CD4-positive, alpha-beta T cell (primary cell): ENCODE data around the gene ISG20. TPM values are rescaled to one million over a fixed set of nuclear protein-coding genes. Genes with fewer than 3 reads are reported as not detected.
A peak's percentile ranks its signal among the peaks of the same experiment; 100 is the strongest.

Experiments
- ATAC-seq: fragments of 200-7000 bp; cut with Tn5 transposase; one replicate; pipeline ENCODE4 v1.10.0; 2022; ENCODE audit warnings: mild to moderate bottlenecking; ENCODE audit not compliant: poor library complexity
- CTCF ChIA-PET: fragments of 350-600 bp; sonication (Branson Sonifier 250); formaldehyde crosslinking; loops from one replicate; lab custom pipeline; 2021; ENCODE audit warnings: antibody characterized with exemption, inconsistent platforms; lab: Charles Lee
- POLR2A ChIA-PET: fragments of 350-600 bp; sonication (Branson Sonifier 250); formaldehyde crosslinking; loops from one replicate; lab custom pipeline; 2021; ENCODE audit warnings: antibody characterized with exemption, inconsistent platforms; lab: Charles Lee
- DNase-seq, 14 experiments: peaks; one replicate each; pipeline ENCODE4 v3.0.0-alpha.2; 2013 to 2020; ENCODE audit warnings: mixed read lengths in 2 of 14
- H3K27ac ChIP-seq, 2 donors: one replicate each; pipeline versions ENCODE4 v1.5.1 to v1.7.0; 2013; ENCODE audit warnings: low read length in 2 of 2, low read depth in 1 of 2, mild to moderate bottlenecking in 1 of 2
- H3K27me3 ChIP-seq, 2 experiments: 1 replicate in 1 of 2; 2 replicates in 1 of 2; pipeline versions ENCODE4 v1.6.1 to v1.7.0; 2013; ENCODE audit warnings: low read length in 2 of 2, control low read depth in 1 of 2, mild to moderate bottlenecking in 1 of 2, moderate library complexity in 1 of 2; ENCODE audit not compliant: insufficient read depth in 2 of 2, control insufficient read depth in 1 of 2
- H3K36me3 ChIP-seq: one replicate; pipeline ENCODE4 v1.6.1; 2013; ENCODE audit warnings: low read length, control low read depth; ENCODE audit not compliant: insufficient read depth
- H3K4me1 ChIP-seq: one replicate; pipeline ENCODE4 v1.6.1; 2013; ENCODE audit warnings: low read length, control low read depth; ENCODE audit not compliant: insufficient read depth
- H3K4me3 ChIP-seq: one replicate; pipeline ENCODE4 v1.5.1; 2013; ENCODE audit warnings: mild to moderate bottlenecking, low read length, moderate library complexity
- H3K9me3 ChIP-seq, 2 experiments: 1 replicate in 1 of 2; 2 replicates in 1 of 2; pipeline versions ENCODE4 v1.6.1 to v1.7.0; 2013; ENCODE audit warnings: low read length in 2 of 2, mild to moderate bottlenecking in 2 of 2, control low read depth in 1 of 2, moderate library complexity in 1 of 2; ENCODE audit not compliant: control insufficient read depth in 1 of 2, insufficient read depth in 1 of 2
- H3K27ac Mint-ChIP-seq: one replicate; pipeline ENCODE4 v1.8.0; 2020; ENCODE audit warnings: mixed read lengths
- H3K27me3 Mint-ChIP-seq: one replicate; pipeline ENCODE4 v1.8.0; 2021; ENCODE audit warnings: mixed read lengths
- H3K36me3 Mint-ChIP-seq: one replicate; pipeline ENCODE4 v1.8.0; 2021; ENCODE audit warnings: low read depth, mixed read lengths
- H3K4me1 Mint-ChIP-seq: one replicate; pipeline ENCODE4 v1.8.0; 2021; ENCODE audit warnings: low read depth, mixed read lengths
- H3K4me3 Mint-ChIP-seq: one replicate; pipeline ENCODE4 v1.8.0; 2020; ENCODE audit warnings: mild to moderate bottlenecking, mixed read lengths
- H3K9me3 Mint-ChIP-seq: one replicate; pipeline ENCODE4 v1.8.0; 2020; ENCODE audit warnings: mixed read lengths
- intact Hi-C, 2 experiments: fragments of 100-400 bp; cut with DNase I in 1 of 2; cut with micrococcal nuclease in 1 of 2; formaldehyde crosslinking; loops; one replicate each; pipeline versions ENCODE4 v1.15.1 to v1.9.0; 2023 to 2025; cut with DNase I, micrococcal nuclease
- total RNA-seq, 174 experiments: library from RNA in 2 of 174; stranded (reverse) in 2 of 174; gene quantifications; one replicate each; pipeline ENCODE4 v1.2.3 and lab custom pipeline; 2021 to 2026
- TF ChIP-seq, protein P1 (sequence below): fragments of 200-600 bp; IDR thresholded peaks from one replicate; pipeline ENCODE4 v1.8.0; 2022; ENCODE audit warnings: antibody characterized with exemption, mild to moderate bottlenecking

The ISG20 gene
- total RNA-seq, 2 experiments from 2014 or later: 152 to 157 TPM

DNA sequence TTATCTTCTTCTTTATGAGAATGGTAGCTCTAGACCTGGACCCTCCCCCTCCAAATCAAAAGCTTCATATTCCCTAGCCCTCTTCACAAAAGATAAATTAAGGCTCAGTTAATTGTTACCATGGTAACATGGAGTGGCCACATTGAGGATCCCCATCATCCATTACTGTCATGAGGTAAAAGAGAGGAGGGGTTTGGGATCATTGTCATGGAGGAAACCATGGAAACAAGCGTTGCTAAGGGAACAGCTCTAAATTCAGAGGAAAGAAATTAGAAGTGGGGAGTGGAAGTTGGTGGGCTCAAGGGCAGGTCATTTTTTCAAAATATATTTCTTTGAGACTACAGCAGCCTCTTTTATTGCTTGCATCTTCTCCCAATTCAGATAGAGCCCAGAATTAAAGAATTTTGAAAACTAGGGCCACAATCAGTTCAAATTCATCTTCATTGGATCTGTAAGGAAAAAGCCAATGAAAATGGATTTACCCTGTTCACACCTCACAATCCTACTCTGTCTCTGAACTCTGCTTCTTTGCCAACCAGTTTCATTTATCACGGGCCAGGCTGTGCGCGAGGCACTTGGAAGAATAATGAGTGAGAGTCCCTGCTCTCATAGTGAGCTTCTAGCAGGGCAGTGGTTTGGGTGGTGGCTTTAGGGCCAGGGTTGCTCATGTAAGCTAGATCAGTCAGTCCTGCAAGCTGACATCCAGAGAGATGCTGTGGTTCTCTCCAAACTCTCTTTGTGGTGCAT lies 29.3 kb upstream of the ISG20 start:
- H3K27me3 ChIP-seq: peaks cover 60 to 70% of the 10 kb centered on the region in 2 experiments
- ATAC-seq: no peak
- CTCF ChIA-PET: interaction anchor here (2.4 kb wide), 1 partner anchor 29 kb away, joined by 9 read pairs; the partner anchor contains the start of gene ISG20

DNA sequence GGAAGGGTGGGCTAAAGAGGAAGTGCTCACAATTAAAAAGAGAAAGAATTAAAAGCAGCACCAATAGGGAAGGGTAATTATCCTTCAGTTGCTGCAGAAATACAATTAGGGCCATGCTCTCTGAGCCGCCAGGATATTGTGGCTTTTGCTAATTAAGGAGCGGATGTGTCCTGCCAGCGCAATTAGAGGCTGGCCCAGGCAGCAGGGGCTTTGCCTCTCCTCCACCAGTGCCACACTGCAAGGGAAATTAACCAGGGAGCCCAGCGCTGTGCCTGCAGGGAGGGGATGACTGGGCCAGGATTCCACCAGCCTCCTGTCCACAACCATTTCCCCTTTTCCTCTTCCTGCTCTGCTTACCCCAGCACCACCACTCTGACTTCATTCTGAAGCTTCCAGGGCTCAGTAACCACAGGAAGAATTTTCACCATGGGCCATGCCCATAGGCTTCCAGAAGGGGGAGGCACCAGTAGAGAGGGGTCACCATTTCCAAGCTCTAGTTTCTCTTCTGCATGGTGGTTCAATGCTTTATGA lies 28.1 kb upstream of the ISG20 start:
- ATAC-seq (no peak), DNase-seq (peak in 1 of 14 experiments; percentile 38)
- ChIA-PET POLR2A (no interaction called here), CTCF (interaction anchor here (0.7 to 2.4 kb wide), 2 partner anchors 28 to 103 kb away, joined by 3 to 9 read pairs; partner anchors contain the start of gene ISG20)
- TF ChIP-seq, protein P1, sequence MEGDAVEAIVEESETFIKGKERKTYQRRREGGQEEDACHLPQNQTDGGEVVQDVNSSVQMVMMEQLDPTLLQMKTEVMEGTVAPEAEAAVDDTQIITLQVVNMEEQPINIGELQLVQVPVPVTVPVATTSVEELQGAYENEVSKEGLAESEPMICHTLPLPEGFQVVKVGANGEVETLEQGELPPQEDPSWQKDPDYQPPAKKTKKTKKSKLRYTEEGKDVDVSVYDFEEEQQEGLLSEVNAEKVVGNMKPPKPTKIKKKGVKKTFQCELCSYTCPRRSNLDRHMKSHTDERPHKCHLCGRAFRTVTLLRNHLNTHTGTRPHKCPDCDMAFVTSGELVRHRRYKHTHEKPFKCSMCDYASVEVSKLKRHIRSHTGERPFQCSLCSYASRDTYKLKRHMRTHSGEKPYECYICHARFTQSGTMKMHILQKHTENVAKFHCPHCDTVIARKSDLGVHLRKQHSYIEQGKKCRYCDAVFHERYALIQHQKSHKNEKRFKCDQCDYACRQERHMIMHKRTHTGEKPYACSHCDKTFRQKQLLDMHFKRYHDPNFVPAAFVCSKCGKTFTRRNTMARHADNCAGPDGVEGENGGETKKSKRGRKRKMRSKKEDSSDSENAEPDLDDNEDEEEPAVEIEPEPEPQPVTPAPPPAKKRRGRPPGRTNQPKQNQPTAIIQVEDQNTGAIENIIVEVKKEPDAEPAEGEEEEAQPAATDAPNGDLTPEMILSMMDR: no peak
- no peaks in the 10 kb centered on the region for H3K36me3 Mint-ChIP-seq
- H3K4me3 ChIP-seq: no peak overlapping the region
- intact Hi-C loops: no loop called here
- no peak overlapping the region for H3K27ac ChIP-seq
- peaks cover 8% of the 10 kb centered on the region for H3K4me1 ChIP-seq
- peaks cover 7% of the 10 kb centered on the region for H3K4me1 Mint-ChIP-seq
- H3K9me3 Mint-ChIP-seq: no peaks in the 10 kb centered on the region
- no peaks in the 10 kb centered on the region for H3K36me3 ChIP-seq
- peaks cover 47 to 57% of the 10 kb centered on the region in 2 experiments for H3K27me3 ChIP-seq
- no peak overlapping the region for H3K4me3 Mint-ChIP-seq
- peaks cover 84% of the 10 kb centered on the region for H3K27me3 Mint-ChIP-seq
- no peak overlapping the region for H3K27ac Mint-ChIP-seq
- H3K9me3 ChIP-seq: peaks cover 0 to 7% of the 10 kb centered on the region in 2 experiments

More for the DNA sequence above, 29.3 kb upstream of the ISG20 start:
- Histone ChIP-seq H3K4me3 (no peak overlapping the region), H3K36me3 (no peaks in the 10 kb centered on the region), H3K9me3 (peaks cover 0 to 19% of the 10 kb centered on the region in 2 experiments), H3K27ac (no peak overlapping the region), H3K4me1 (peaks cover 20% of the 10 kb centered on the region)
- intact Hi-C loops: no loop called here
- H3K27me3 Mint-ChIP-seq: peaks cover 96% of the 10 kb centered on the region
- H3K36me3 Mint-ChIP-seq: no peaks in the 10 kb centered on the region
- no peak overlapping the region for H3K4me3 Mint-ChIP-seq
- DNase-seq: no peak
- TF ChIP-seq, protein P1: no peak
- no peak overlapping the region for H3K27ac Mint-ChIP-seq
- POLR2A ChIA-PET: interaction anchor here (1.8 kb wide), 1 partner anchor 12 kb away, joined by 4 read pairs; the partner anchor contains the start of gene AEN
- H3K4me1 Mint-ChIP-seq: peaks cover 14% of the 10 kb centered on the region
- no peaks in the 10 kb centered on the region for H3K9me3 Mint-ChIP-seq

DNA sequence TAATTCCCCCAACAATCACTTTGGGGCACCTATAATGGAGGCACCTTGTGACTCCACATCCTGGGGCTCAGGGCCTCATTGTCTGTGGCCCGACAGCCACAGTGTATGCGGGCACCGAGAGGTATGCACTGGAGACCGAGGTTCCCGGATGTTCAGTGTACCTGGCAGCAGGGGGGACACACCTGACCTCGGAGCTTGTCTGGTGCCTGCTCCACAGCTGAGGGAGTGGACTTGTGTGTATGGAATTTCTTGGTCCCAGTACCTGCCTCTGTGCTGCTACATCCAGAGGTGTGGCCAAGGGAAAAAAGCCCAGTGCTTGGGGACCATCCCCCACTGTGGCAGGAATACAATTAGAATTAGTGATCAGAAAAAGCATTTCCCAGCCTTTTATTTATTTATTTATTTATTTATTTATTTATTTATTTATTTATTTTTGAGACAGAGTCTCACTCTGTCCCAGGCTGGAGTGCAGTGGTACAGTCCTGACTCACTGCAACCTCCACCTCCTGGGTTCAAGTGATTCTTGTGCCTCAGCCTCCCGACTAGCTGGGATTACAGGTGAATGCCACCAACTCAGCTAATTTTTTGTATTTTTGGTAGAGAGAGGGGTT lies 26.5 kb upstream of the ISG20 start:
- H3K27me3 Mint-ChIP-seq: peaks cover 69% of the 10 kb centered on the region

More for the DNA sequence above, 26.5 kb upstream of the ISG20 start:
- peaks cover under 1% of the 10 kb centered on the region for H3K4me1 Mint-ChIP-seq
- ChIA-PET CTCF (no interaction called here), POLR2A (no interaction called here)
- H3K9me3 Mint-ChIP-seq: no peaks in the 10 kb centered on the region
- Histone ChIP-seq H3K4me3 (no peak overlapping the region), H3K27me3 (peaks cover 34 to 42% of the 10 kb centered on the region in 2 experiments), H3K9me3 (no peaks in the 10 kb centered on the region), H3K36me3 (no peaks in the 10 kb centered on the region), H3K4me1 (peaks cover 4% of the 10 kb centered on the region), H3K27ac (no peak overlapping the region)
- intact Hi-C loops: no loop called here
- H3K27ac Mint-ChIP-seq: no peak overlapping the region
- ATAC-seq: no peak
- DNase-seq: no peak
- no peaks in the 10 kb centered on the region for H3K36me3 Mint-ChIP-seq
- TF ChIP-seq, protein P1: no peak
- no peak overlapping the region for H3K4me3 Mint-ChIP-seq
